H1 (cell line): ENCODE results near the gene CORO2B. TPM values are rescaled to one million over a fixed set of nuclear protein-coding genes. Genes with fewer than 3 reads are reported as not detected.
A peak's percentile ranks its signal among the peaks of the same experiment; 100 is the strongest.

ENCODE experiments used
- CTCF ChIP-seq, 3 experiments: IDR thresholded peaks; 1 replicate in 2 of 3; 2 replicates in 1 of 3; pipeline versions ENCODE4 v1.5.1 to v1.6.1; 2011; ENCODE audit warnings: low read length in 3 of 3, mild to moderate bottlenecking in 3 of 3, inconsistent platforms in 2 of 3, low read depth in 1 of 3, moderate library complexity in 1 of 3; ENCODE audit not compliant: insufficient read depth in 1 of 3; ENCODE audit errors: control extremely low read depth in 1 of 3
- SIN3A ChIP-seq, 2 experiments: IDR thresholded peaks in 1 of 2; conservative IDR thresholded peaks in 1 of 2; 2 replicates each; pipeline ENCODE4 v1.6.1; 2011 to 2012; ENCODE audit warnings: low read length in 2 of 2, improper control_type of control experiment in 1 of 2, low read depth in 1 of 2, mild to moderate bottlenecking in 1 of 2
- SP4 ChIP-seq: IDR thresholded peaks from 2 replicates; pipeline ENCODE4 v1.6.1; 2012; ENCODE audit warnings: low read length, inconsistent platforms
- YY1 ChIP-seq: IDR thresholded peaks from 2 replicates; pipeline ENCODE4 v1.6.1; 2011; ENCODE audit warnings: low read depth, mild to moderate bottlenecking, low read length
- polyA plus RNA-seq, 7 experiments: library from polyadenylated mRNA; depleted of rRNA in 3 of 7; stranded (reverse) in 5 of 7; unstranded in 2 of 7; fragments of >200 nt in 5 of 7; fragments of 200-250 nt in 2 of 7; gene quantifications; 1 replicate in 5 of 7; 2 replicates in 1 of 7; 4 replicates in 1 of 7; pipeline versions ENCODE4 v1.2.1 to v1.2.3, GENCODE V29; 2011 to 2013; ENCODE audit warnings: missing spikeins in 2 of 7, mixed read lengths in 2 of 7
- total RNA-seq: library from RNA; stranded (reverse); fragmentation: NEBNext Ultra II Directional; extraction: Animal tissue kit (Norgen Biotek cat#: 25700); gene quantifications from 2 replicates; pipeline ENCODE4 v1.2.1, GENCODE V29; 2021

The CORO2B gene
- total and polyA plus RNA-seq, 2 of the 8 experiments (the other 6 are each of a cell fraction or from before 2014, with no cell fraction given), result 3.4 to 6.7 TPM

GRCh38 chr15:68650901-68651709, 72.3 kb downstream of the CORO2B start (continued):
- TF ChIP-seq CTCF (IDR thresholded peaks at IDR 0.05; ENCODE audit: control extremely low read depth in 1 of 3, insufficient read depth in 1 of 3, low read depth in 1 of 3, low read length in 3 of 3), result peak; percentile 96 to 98 (median 97)
- no peak for TF ChIP-seq SP4
- TF ChIP-seq YY1, result peak; percentile 76; the same call in 1 of the 2 replicates
- TF ChIP-seq SIN3A (conservative IDR thresholded peaks at IDR 0.05 in 1 of 2, IDR thresholded peaks at IDR 0.05 in 1 of 2; ENCODE audit: low read depth in 1 of 2, low read length in 2 of 2), result 0 out of 4 replicates have a peak, but pooled peaks of 1 of the 2 experiments have one; percentile 58
